PC-9 (cell line): ENCODE results near the gene IDI2.

Experiments used
- CTCF ChIP-seq: fragments of 200-600 bp; sonication (generic); conservative IDR thresholded peaks from 2 replicates; pipeline ENCODE4 v1.6.1; 2017; ENCODE audit warnings: mixed run types, antibody characterized with exemption, mild to moderate bottlenecking, moderate library complexity
- EZH2 ChIP-seq: fragments of 200-600 bp; sonication (generic); IDR thresholded peaks from 2 replicates; pipeline ENCODE4 v1.8.0; 2017; ENCODE audit warnings: antibody characterized with exemption, low read depth

- TF ChIP-seq CTCF (no peak), EZH2 (no peak)
Measured at GRCh38 chr10:970311-971149, 55.1 kb downstream of the IDI2 start.
